OCI-LY7 (cell line): ENCODE measurements around the gene FAXC.

ENCODE experiments used
- CTCF ChIP-seq: fragments of 200-600 bp; sonication (generic); conservative IDR thresholded peaks from 2 replicates; pipeline ENCODE4 v1.5.1; 2014; ENCODE audit warnings: mild to moderate bottlenecking, antibody characterized with exemption, low read length, moderate library complexity, mixed read lengths
- EZH2phosphoT487 ChIP-seq: fragments of 200-600 bp; sonication (generic); IDR thresholded peaks from 2 replicates; pipeline ENCODE4 v1.6.1; 2018; ENCODE audit warnings: low read depth, borderline replicate concordance, mild to moderate bottlenecking, mixed run types, antibody characterized with exemption, low read length, moderate library complexity, mixed read lengths

- TF ChIP-seq CTCF (no peak), EZH2phosphoT487 (no peak)
These were observed 29.2 kb upstream of the FAXC start for GRCh38 chr6:99378636-99379035.
